Fibroblast of lung (primary cell): ENCODE measurements around the gene RPL7A. TPM values are rescaled to one million over a fixed set of nuclear protein-coding genes. Genes with fewer than 3 reads are reported as not detected.

Experiments
- DNase-seq, 2 donors: peaks; one replicate each; pipeline versions ENCODE4 v3.0.0 to v3.0.0-alpha.2; 2010; ENCODE audit warnings: low read depth in 2 of 2
- H2AFZ ChIP-seq: 2 replicates; pipeline ENCODE4 v1.5.1; 2012; ENCODE audit warnings: low read length, control low read depth, inconsistent platforms
- H3K27ac ChIP-seq: 2 replicates; pipeline ENCODE4 v1.5.1; 2011; ENCODE audit warnings: low read length, control low read depth; ENCODE audit not compliant: insufficient read depth
- H3K27me3 ChIP-seq: 2 replicates; pipeline ENCODE4 v1.5.1; 2011; ENCODE audit warnings: mild to moderate bottlenecking, low read length; ENCODE audit not compliant: control insufficient read depth, insufficient read depth
- H3K36me3 ChIP-seq: 2 replicates; pipeline ENCODE4 v1.5.1; 2011; ENCODE audit warnings: low read length; ENCODE audit not compliant: control insufficient read depth, insufficient read depth
- H3K4me1 ChIP-seq: 2 replicates; pipeline ENCODE4 v1.5.1; 2011; ENCODE audit warnings: low read length; ENCODE audit not compliant: control insufficient read depth, insufficient read depth; ENCODE audit errors: extremely low read depth
- H3K4me2 ChIP-seq: 2 replicates; pipeline ENCODE4 v1.5.1; 2011; ENCODE audit warnings: low read length, control low read depth; ENCODE audit not compliant: insufficient read depth; ENCODE audit errors: extremely low read depth
- H3K4me3 ChIP-seq, 4 experiments: fragments of 200-600 bp in 1 of 4; sonication (generic) in 1 of 4; replicated peaks in 1 of 4; 2 replicates each; pipeline ENCODE4 v1.5.1; 2011 to 2016; ENCODE audit warnings: low read length in 4 of 4, low read depth in 3 of 4, mild to moderate bottlenecking in 3 of 4, control low read depth in 2 of 4, inconsistent platforms in 1 of 4, mixed read lengths in 1 of 4; ENCODE audit not compliant: insufficient read depth in 1 of 4; ENCODE audit errors: control extremely low read depth in 1 of 4
- H3K79me2 ChIP-seq: 2 replicates; pipeline ENCODE4 v1.5.1; 2012; ENCODE audit warnings: mild to moderate bottlenecking, low read length, inconsistent platforms; ENCODE audit not compliant: control insufficient read depth, insufficient read depth
- H3K9ac ChIP-seq: 2 replicates; pipeline ENCODE4 v1.5.1; 2011; ENCODE audit warnings: mild to moderate bottlenecking, low read length, control low read depth; ENCODE audit not compliant: insufficient read depth
- H3K9me3 ChIP-seq: 2 replicates; pipeline ENCODE4 v1.5.1; 2012; ENCODE audit warnings: low read depth, low read length; ENCODE audit not compliant: control insufficient read depth, insufficient read depth
- H4K20me1 ChIP-seq: 2 replicates; pipeline ENCODE4 v1.5.1; 2011; ENCODE audit warnings: low read length; ENCODE audit not compliant: control insufficient read depth, insufficient read depth; ENCODE audit errors: extremely low read depth
- CTCF ChIP-seq, 2 donors: IDR thresholded peaks in 1 of 2; conservative IDR thresholded peaks in 1 of 2; 1 replicate in 1 of 2; 2 replicates in 1 of 2; pipeline ENCODE4 v1.5.1; 2011 to 2012; ENCODE audit warnings: low read length in 2 of 2, control low read depth in 1 of 2, inconsistent platforms in 1 of 2, low read depth in 1 of 2, mild to moderate bottlenecking in 1 of 2
- EZH2 ChIP-seq: IDR thresholded peaks from 2 replicates; pipeline ENCODE4 v1.5.1; 2012; ENCODE audit warnings: low read length, control low read depth, mild to moderate bottlenecking; ENCODE audit errors: missing control alignments
- polyA plus RNA-seq, 2 donors: library from polyadenylated mRNA; depleted of rRNA in 1 of 2; stranded (reverse) in 1 of 2; unstranded in 1 of 2; fragments of >200 nt; gene quantifications; 2 replicates each; pipeline ENCODE4 v1.2.1, GENCODE V29; 2011 to 2012; ENCODE audit warnings: missing spikeins in 1 of 2
- total RNA-seq: library from RNA; depleted of rRNA; stranded (reverse); fragments of >200 nt; gene quantifications from 2 replicates; pipeline ENCODE4 v1.2.1, GENCODE V29; 2014

The RPL7A gene
- total and polyA plus RNA-seq, 2 donors (not counting 1 experiment from before 2014, with no cell fraction given): 1,820 to 2,991 TPM

GRCh38 chr9:133387680-133388079, 39.7 kb downstream of the RPL7A start:
- no peak overlapping the region for H3K27ac ChIP-seq
- H3K4me3 ChIP-seq: no peak overlapping the region
- H3K9ac ChIP-seq: no peak overlapping the region
- no peak for DNase-seq
- no peak for TF ChIP-seq CTCF (conservative IDR thresholded peaks at IDR 0.05 in 1 of 2, IDR thresholded peaks at IDR 0.05 in 1 of 2; ENCODE audit: low read depth in 1 of 2, low read length in 2 of 2)
- no peak for TF ChIP-seq EZH2
- H3K4me2 ChIP-seq: no peak overlapping the region
- no peaks in the 10 kb centered on the region for H3K36me3 ChIP-seq
- H3K79me2 ChIP-seq: no peaks in the 10 kb centered on the region
- H2AFZ ChIP-seq: no peak overlapping the region
- no peaks in the 10 kb centered on the region for H4K20me1 ChIP-seq
- H3K27me3 ChIP-seq: peaks cover 4% of the 10 kb centered on the region
- no peaks in the 10 kb centered on the region for H3K9me3 ChIP-seq
- no peaks in the 10 kb centered on the region for H3K4me1 ChIP-seq

- Histone ChIP-seq H3K36me3 (no peaks in the 10 kb centered on the region), H3K4me1 (no peaks in the 10 kb centered on the region), H3K27ac (no peak overlapping the region), H3K9ac (no peak overlapping the region), H2AFZ (no peak overlapping the region), H3K4me3 (no peak overlapping the region), H3K79me2 (no peaks in the 10 kb centered on the region), H3K27me3 (peaks cover 4% of the 10 kb centered on the region), H4K20me1 (no peaks in the 10 kb centered on the region), H3K4me2 (no peak overlapping the region), H3K9me3 (no peaks in the 10 kb centered on the region)
- DNase-seq: no peak
- no peak for TF ChIP-seq CTCF (conservative IDR thresholded peaks at IDR 0.05 in 1 of 2, IDR thresholded peaks at IDR 0.05 in 1 of 2; ENCODE audit: low read depth in 1 of 2, low read length in 2 of 2)
- TF ChIP-seq EZH2: no peak
Measured at GRCh38 chr9:133389025-133389557, 41.1 kb downstream of the RPL7A start.

GRCh38 chr9:133389562-133389961, 41.5 kb downstream of the RPL7A start:
- Histone ChIP-seq H3K9me3 (no peaks in the 10 kb centered on the region), H3K4me2 (no peak overlapping the region)

More at GRCh38 chr9:133389562-133389961, 41.5 kb downstream of the RPL7A start:
- no peak for DNase-seq
- Histone ChIP-seq H3K27me3 (peaks cover 4% of the 10 kb centered on the region), H2AFZ (no peak overlapping the region), H3K9ac (no peak overlapping the region), H3K79me2 (no peaks in the 10 kb centered on the region), H3K4me1 (no peaks in the 10 kb centered on the region), H3K36me3 (no peaks in the 10 kb centered on the region), H3K27ac (no peak overlapping the region), H3K4me3 (no peak overlapping the region), H4K20me1 (no peaks in the 10 kb centered on the region)
- TF ChIP-seq EZH2: no peak
- no peak for TF ChIP-seq CTCF (conservative IDR thresholded peaks at IDR 0.05 in 1 of 2, IDR thresholded peaks at IDR 0.05 in 1 of 2; ENCODE audit: low read depth in 1 of 2, low read length in 2 of 2)
